ENCODE results near the gene TNS1. TPM values are rescaled to one million over a fixed set of nuclear protein-coding genes. Genes with fewer than 3 reads are reported as not detected.

The TNS1 gene
- total and polyA plus RNA-seq, 2 donors: 8.3 to 21.3 TPM

DNA sequence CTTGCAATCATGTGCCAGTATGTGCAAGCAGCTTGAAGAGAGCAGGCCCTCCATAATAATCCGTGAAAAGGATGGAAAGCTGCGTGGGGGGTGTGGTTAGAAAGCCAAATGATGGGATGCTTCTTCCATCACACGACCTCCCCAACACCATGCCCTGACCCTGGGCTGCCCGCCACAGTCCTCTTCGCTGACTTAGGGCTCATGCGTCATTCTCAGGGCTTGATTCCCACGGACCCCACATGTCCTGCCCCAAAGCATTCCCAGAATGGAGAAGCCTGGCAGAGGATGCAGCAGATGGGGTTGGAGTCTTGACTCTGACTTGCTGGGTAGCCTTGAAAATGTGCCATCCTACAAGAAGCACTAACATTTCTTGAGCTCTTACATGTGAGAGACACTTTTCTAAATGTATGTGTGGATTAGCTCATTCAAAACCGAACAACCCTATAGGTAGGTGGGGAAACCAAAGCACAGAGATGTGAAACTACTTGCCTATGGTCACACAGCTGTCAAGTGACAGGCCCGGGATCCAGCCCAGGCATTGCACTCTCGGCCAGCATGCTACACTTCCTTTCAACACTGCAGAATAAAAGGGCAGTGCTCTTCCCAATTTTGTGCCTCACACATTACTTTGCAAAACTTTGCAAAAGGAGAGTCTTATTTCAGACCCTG lies 3.7 kb downstream of the TNS1 start:
- H3K4me1 ChIP-seq (ENCODE audit: control insufficient read depth in 2 of 2, insufficient read depth in 2 of 2, low read length in 2 of 2): peaks cover 0 to 10% of the 10 kb centered on the region in 2 donors
- H3K27ac ChIP-seq (ENCODE audit: low read depth in 1 of 2, low read length in 1 of 2): no peak overlapping the region
- WGBS: 94% methylated on average over 10 of the region's 10 CpGs
- no peaks in the 10 kb centered on the region for H3K36me3 ChIP-seq (ENCODE audit: control insufficient read depth in 2 of 2, insufficient read depth in 2 of 2, low read length in 1 of 2)
- H3K27me3 ChIP-seq (ENCODE audit: control insufficient read depth in 2 of 2, insufficient read depth in 1 of 2, low read length in 1 of 2): no peaks in the 10 kb centered on the region
- no peak for DNase-seq (ENCODE audit: low read depth in 6 of 9, low spot score in 9 of 9)
- no peaks in the 10 kb centered on the region for H3K9me3 ChIP-seq (ENCODE audit: control insufficient read depth in 2 of 2, insufficient read depth in 1 of 2, low read length in 1 of 2)
- H3K4me3 ChIP-seq (ENCODE audit: low read length in 2 of 2): no peak overlapping the region

DNA sequence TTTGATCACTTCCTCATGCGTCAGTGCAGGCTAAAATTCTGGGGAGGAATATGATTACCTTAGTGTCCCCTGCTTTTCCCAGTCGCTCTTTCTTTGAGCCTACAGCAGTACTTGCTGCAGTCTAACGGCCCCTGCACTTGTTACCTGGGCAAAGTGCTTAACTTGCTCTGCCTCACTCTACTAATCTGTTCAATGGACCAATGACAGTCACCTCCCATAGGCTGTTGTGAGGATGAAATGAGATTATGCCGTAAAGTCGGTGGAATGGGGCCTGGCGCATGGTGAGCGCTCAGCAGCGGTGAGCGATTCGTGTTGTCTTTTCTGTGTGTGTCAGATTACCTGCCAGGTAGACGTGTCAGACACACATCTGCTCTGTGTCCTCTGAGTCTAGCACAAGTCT lies 5.3 kb downstream of the TNS1 start:
- 97% methylated on average over 11 of the region's 11 CpGs for WGBS
- Histone ChIP-seq H3K27ac (ENCODE audit: low read depth in 1 of 2, low read length in 1 of 2) (no peak overlapping the region), H3K4me1 (ENCODE audit: control insufficient read depth in 2 of 2, insufficient read depth in 2 of 2, low read length in 2 of 2) (peaks cover 0 to 5% of the 10 kb centered on the region in 2 donors), H3K9me3 (ENCODE audit: control insufficient read depth in 2 of 2, insufficient read depth in 1 of 2, low read length in 1 of 2) (no peaks in the 10 kb centered on the region), H3K27me3 (ENCODE audit: control insufficient read depth in 2 of 2, insufficient read depth in 1 of 2, low read length in 1 of 2) (no peaks in the 10 kb centered on the region), H3K4me3 (ENCODE audit: low read length in 2 of 2) (no peak overlapping the region), H3K36me3 (ENCODE audit: control insufficient read depth in 2 of 2, insufficient read depth in 2 of 2, low read length in 1 of 2) (no peaks in the 10 kb centered on the region)
- no peak for DNase-seq (ENCODE audit: low read depth in 6 of 9, low spot score in 9 of 9)

DNA sequence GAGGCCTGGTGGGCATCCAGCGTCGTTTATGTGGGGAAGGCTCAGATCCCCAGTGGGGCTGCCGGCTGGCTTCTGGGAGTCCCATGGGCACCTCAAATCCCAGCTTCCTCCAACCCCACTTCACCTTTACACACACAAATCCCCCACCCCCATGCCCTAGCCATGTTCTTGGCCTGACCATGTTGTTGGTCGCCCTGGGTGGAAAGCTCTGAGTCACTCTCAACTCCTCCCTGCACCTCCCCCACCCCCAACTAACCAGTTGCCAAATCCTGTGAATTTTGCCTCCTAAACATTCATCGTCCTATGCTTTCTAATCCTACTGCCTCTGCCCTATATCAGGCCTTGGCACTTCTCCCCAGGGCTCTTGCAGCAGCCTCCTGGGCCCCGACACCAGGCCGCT lies 6.4 kb downstream of the TNS1 start:
- Histone ChIP-seq H3K27me3 (ENCODE audit: control insufficient read depth in 2 of 2, insufficient read depth in 1 of 2, low read length in 1 of 2) (no peaks in the 10 kb centered on the region), H3K36me3 (ENCODE audit: control insufficient read depth in 2 of 2, insufficient read depth in 2 of 2, low read length in 1 of 2) (no peaks in the 10 kb centered on the region), H3K4me3 (ENCODE audit: low read length in 2 of 2) (no peak overlapping the region), H3K27ac (ENCODE audit: low read depth in 1 of 2, low read length in 1 of 2) (peak overlapping the region in 1 of 2 donors; percentile 26), H3K9me3 (ENCODE audit: control insufficient read depth in 2 of 2, insufficient read depth in 1 of 2, low read length in 1 of 2) (no peaks in the 10 kb centered on the region), H3K4me1 (ENCODE audit: control insufficient read depth in 2 of 2, insufficient read depth in 2 of 2, low read length in 2 of 2) (peaks cover 0 to 5% of the 10 kb centered on the region in 2 donors)
- no peak for DNase-seq (ENCODE audit: low read depth in 6 of 9, low spot score in 9 of 9)
- WGBS: 92% methylated on average over 7 of the region's 7 CpGs

DNA sequence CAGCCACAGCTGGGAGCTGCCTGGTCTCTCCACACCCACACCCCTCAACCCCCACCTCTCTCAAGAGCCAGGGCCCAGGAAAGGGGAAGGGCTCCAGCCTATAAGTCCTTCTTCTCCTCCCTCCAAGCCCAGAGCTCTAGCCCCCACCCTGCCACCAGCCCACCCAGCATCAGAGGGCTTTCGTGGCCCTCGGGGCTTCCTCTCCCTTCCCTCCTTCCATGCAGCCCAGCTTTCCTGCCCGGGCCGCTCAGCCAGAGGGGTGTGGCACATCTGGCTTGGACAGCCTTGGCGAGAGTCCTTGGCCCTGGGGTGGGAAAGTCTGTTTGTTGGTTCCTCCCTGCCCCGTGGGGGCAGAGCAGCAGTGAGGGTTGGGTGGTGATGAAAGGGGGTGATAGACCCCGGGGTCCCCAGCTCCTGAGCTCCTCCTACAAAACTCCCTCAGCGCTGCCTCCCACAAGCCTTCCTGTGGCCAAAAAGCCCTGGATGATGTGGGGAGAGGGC lies 7.0 kb downstream of the TNS1 start:
- Histone ChIP-seq H3K9me3 (ENCODE audit: control insufficient read depth in 2 of 2, insufficient read depth in 1 of 2, low read length in 1 of 2) (no peaks in the 10 kb centered on the region), H3K36me3 (ENCODE audit: control insufficient read depth in 2 of 2, insufficient read depth in 2 of 2, low read length in 1 of 2) (no peaks in the 10 kb centered on the region), H3K27me3 (ENCODE audit: control insufficient read depth in 2 of 2, insufficient read depth in 1 of 2, low read length in 1 of 2) (no peaks in the 10 kb centered on the region), H3K4me1 (ENCODE audit: control insufficient read depth in 2 of 2, insufficient read depth in 2 of 2, low read length in 2 of 2) (peaks cover 0 to 5% of the 10 kb centered on the region in 2 donors), H3K27ac (ENCODE audit: low read depth in 1 of 2, low read length in 1 of 2) (peak overlapping the region in 1 of 2 donors; percentile 26), H3K4me3 (ENCODE audit: low read length in 2 of 2) (no peak overlapping the region)
- WGBS: 67% methylated on average over 8 of the region's 8 CpGs
- no peak for DNase-seq (ENCODE audit: low read depth in 6 of 9, low spot score in 9 of 9)

DNA sequence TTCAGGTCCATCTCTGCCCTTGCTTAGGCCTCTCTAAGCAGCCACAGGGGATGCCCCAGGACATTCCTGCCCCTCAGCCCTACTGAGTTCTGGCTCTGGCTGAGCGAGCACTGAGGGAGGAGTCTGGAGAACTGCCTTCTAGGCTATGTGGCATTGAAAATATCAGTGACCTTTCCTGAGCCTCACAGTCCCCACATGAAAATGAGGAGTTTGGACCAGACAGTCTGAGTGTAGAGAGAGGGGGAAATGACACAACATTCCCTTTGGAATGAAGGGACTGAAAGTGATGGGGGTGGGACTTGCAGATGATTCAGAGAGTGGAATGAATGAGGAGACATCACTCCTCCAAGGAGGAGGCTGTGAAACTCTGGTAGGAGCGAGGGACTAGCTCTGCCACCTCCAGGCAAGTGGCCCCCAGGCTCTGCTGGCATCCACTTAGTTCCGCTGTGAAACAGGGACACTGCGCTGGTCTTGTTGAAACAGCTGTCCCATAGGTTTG lies 8.0 kb downstream of the TNS1 start:
- Histone ChIP-seq H3K27ac (ENCODE audit: low read depth in 1 of 2, low read length in 1 of 2) (no peak overlapping the region), H3K4me3 (ENCODE audit: low read length in 2 of 2) (no peak overlapping the region), H3K9me3 (ENCODE audit: control insufficient read depth in 2 of 2, insufficient read depth in 1 of 2, low read length in 1 of 2) (no peaks in the 10 kb centered on the region), H3K27me3 (ENCODE audit: control insufficient read depth in 2 of 2, insufficient read depth in 1 of 2, low read length in 1 of 2) (no peaks in the 10 kb centered on the region), H3K36me3 (ENCODE audit: control insufficient read depth in 2 of 2, insufficient read depth in 2 of 2, low read length in 1 of 2) (no peaks in the 10 kb centered on the region), H3K4me1 (ENCODE audit: control insufficient read depth in 2 of 2, insufficient read depth in 2 of 2, low read length in 2 of 2) (peaks cover 0 to 5% of the 10 kb centered on the region in 2 donors)
- no peak for DNase-seq (ENCODE audit: low read depth in 6 of 9, low spot score in 9 of 9)
- 97% methylated on average over 4 of the region's 4 CpGs for WGBS

DNA sequence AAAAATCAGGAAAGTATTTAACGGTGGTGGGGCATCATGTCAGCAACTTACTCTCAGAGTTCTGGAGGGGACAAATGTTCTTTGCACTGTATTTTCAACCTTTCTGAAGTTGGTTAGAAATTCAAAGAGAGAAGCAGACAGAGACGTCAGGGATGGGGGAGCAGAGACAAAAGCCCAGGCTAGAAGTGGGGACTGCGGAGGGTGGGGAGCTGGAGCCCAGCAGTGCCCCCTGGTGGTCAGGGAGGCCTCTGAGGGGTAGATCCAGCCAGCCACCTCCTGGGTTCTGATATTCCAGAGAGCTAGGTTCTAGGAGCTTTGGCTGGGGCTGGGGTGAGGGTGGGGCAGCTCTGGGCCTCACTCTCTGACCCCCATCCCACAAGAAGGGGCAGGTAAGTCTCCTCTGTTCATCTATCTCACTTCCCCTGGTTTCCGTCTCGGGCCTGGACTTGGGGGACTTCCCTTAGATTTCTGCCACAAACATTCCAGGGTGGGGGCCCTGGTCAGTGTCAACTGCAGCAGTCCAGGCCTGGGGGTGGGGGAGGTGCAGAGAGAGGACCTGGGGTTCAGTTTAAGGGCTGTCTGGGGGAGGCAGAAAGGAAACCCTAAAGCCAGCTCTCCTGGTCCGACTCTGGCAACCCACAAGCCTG lies 8.9 kb downstream of the TNS1 start:
- 75% methylated on average over 6 of the region's 6 CpGs for WGBS
- Histone ChIP-seq H3K4me3 (ENCODE audit: low read length in 2 of 2) (no peak overlapping the region), H3K27ac (ENCODE audit: low read depth in 1 of 2, low read length in 1 of 2) (no peak overlapping the region), H3K4me1 (ENCODE audit: control insufficient read depth in 2 of 2, insufficient read depth in 2 of 2, low read length in 2 of 2) (peaks cover 0 to 7% of the 10 kb centered on the region in 2 donors), H3K36me3 (ENCODE audit: control insufficient read depth in 2 of 2, insufficient read depth in 2 of 2, low read length in 1 of 2) (no peaks in the 10 kb centered on the region), H3K27me3 (ENCODE audit: control insufficient read depth in 2 of 2, insufficient read depth in 1 of 2, low read length in 1 of 2) (no peaks in the 10 kb centered on the region), H3K9me3 (ENCODE audit: control insufficient read depth in 2 of 2, insufficient read depth in 1 of 2, low read length in 1 of 2) (no peaks in the 10 kb centered on the region)
- peak in 4 of 9 donors; percentile 19 to 57 (median 38) for DNase-seq (ENCODE audit: low read depth in 6 of 9, low spot score in 9 of 9)

DNA sequence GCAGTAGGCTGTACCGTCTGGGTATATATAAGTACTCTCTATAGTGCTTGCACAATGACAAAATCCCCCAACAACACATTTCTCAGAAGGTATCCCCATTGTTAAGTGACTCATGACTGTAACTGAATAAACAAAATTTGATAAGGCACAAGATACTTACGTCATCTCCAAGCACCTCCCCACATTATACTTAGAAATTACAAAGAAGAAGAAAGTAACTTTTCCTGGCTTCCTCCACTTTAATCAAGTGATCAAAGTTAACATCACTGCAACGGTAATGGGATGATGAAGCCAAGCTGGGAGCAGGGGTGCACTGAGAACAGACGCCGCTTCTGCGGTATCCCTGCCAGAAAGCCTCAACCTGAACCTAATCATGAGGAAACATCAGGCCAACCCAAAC lies 9.7 kb downstream of the TNS1 start:
- no peak overlapping the region for H3K27ac ChIP-seq (ENCODE audit: low read depth in 1 of 2, low read length in 1 of 2)
- no peak overlapping the region for H3K4me3 ChIP-seq (ENCODE audit: low read length in 2 of 2)
- no peaks in the 10 kb centered on the region for H3K36me3 ChIP-seq (ENCODE audit: control insufficient read depth in 2 of 2, insufficient read depth in 2 of 2, low read length in 1 of 2)
- H3K27me3 ChIP-seq (ENCODE audit: control insufficient read depth in 2 of 2, insufficient read depth in 1 of 2, low read length in 1 of 2): no peaks in the 10 kb centered on the region
- H3K9me3 ChIP-seq (ENCODE audit: control insufficient read depth in 2 of 2, insufficient read depth in 1 of 2, low read length in 1 of 2): no peaks in the 10 kb centered on the region
- 78% methylated on average over 6 of the region's 6 CpGs for WGBS
- no peak for DNase-seq (ENCODE audit: low read depth in 6 of 9, low spot score in 9 of 9)
- peaks cover 0 to 15% of the 10 kb centered on the region in 2 donors for H3K4me1 ChIP-seq (ENCODE audit: control insufficient read depth in 2 of 2, insufficient read depth in 2 of 2, low read length in 2 of 2)

DNA sequence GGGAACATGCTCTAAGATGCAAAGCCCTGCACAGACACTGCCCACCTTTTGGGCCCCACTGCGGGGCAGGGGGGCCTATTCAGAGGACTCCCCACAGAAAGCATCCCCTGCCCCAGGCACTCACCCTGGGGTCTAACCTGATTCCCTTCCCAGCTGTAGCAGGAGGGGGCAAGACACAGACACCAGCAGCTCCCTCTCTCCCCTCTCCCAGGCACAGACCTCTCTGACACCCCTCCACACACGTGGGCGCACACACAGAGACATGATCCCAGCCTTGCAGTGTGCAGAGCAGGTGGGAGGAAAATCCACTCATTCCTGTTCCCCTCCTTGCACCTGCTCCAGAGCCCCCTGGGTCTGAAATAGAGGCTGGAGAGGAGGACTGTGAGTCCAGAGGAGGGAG lies 10.7 kb downstream of the TNS1 start:
- WGBS: 94% methylated on average over 3 of the region's 3 CpGs
- Histone ChIP-seq H3K4me1 (ENCODE audit: control insufficient read depth in 2 of 2, insufficient read depth in 2 of 2, low read length in 2 of 2) (peaks cover 0 to 15% of the 10 kb centered on the region in 2 donors), H3K27ac (ENCODE audit: low read depth in 1 of 2, low read length in 1 of 2) (no peak overlapping the region), H3K4me3 (ENCODE audit: low read length in 2 of 2) (no peak overlapping the region), H3K36me3 (ENCODE audit: control insufficient read depth in 2 of 2, insufficient read depth in 2 of 2, low read length in 1 of 2) (no peaks in the 10 kb centered on the region), H3K27me3 (ENCODE audit: control insufficient read depth in 2 of 2, insufficient read depth in 1 of 2, low read length in 1 of 2) (no peaks in the 10 kb centered on the region), H3K9me3 (ENCODE audit: control insufficient read depth in 2 of 2, insufficient read depth in 1 of 2, low read length in 1 of 2) (no peaks in the 10 kb centered on the region)
- DNase-seq (ENCODE audit: low read depth in 6 of 9, low spot score in 9 of 9): no peak

DNA sequence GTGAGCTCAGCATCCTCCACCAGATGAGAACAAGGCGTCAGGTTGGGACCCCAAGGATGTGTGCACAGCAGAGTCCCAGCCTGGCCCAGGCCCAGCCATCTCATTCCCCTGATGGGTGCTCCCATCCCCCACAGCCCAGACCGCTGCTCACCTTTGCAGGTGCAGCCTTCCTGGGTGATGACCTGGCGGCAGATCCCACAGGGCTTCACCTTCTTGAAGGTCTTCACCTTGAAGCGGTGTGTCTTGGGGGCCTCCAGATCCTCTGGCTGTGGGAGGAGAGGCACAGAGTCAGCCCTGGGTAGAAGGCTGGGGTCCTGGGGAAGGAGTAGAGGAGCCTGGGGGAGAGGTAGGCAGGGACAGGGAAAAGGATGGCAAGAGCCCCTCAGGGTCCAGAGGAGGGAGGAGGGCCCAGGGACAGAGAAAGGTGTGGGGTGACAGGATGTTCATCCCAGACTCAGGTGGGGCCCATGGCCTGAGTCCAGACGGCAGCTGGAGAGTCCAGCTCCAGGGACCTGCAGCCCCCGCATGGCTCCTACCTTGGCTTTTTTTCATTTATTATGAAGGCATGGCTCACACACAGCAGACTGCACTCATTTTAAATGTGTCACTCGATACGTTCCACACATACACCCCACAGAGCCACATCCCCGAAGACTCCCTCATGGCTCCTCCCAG lies 11.9 kb downstream of the TNS1 start:
- peaks cover 0 to 14% of the 10 kb centered on the region in 2 donors for H3K4me1 ChIP-seq (ENCODE audit: control insufficient read depth in 2 of 2, insufficient read depth in 2 of 2, low read length in 2 of 2)
- 95% methylated on average over 9 of the region's 9 CpGs for WGBS
- no peak for DNase-seq (ENCODE audit: low read depth in 6 of 9, low spot score in 9 of 9)
- no peak overlapping the region for H3K4me3 ChIP-seq (ENCODE audit: low read length in 2 of 2)
- H3K27me3 ChIP-seq (ENCODE audit: control insufficient read depth in 2 of 2, insufficient read depth in 1 of 2, low read length in 1 of 2): no peaks in the 10 kb centered on the region
- no peak overlapping the region for H3K27ac ChIP-seq (ENCODE audit: low read depth in 1 of 2, low read length in 1 of 2)
- no peaks in the 10 kb centered on the region for H3K9me3 ChIP-seq (ENCODE audit: control insufficient read depth in 2 of 2, insufficient read depth in 1 of 2, low read length in 1 of 2)
- no peaks in the 10 kb centered on the region for H3K36me3 ChIP-seq (ENCODE audit: control insufficient read depth in 2 of 2, insufficient read depth in 2 of 2, low read length in 1 of 2)

All from thymus (tissue), 11 donors.